Upper lobe of left lung (tissue), 4 donors: Measurements from ENCODE around the gene FUT4.

Source experiments
- CTCF ChIP-seq, 6 experiments: fragments of 450-650 bp in 4 of 6; fragments of 200-600 bp in 2 of 6; sonication (generic) in 2 of 6; IDR thresholded peaks; one replicate each; pipeline ENCODE4 v1.5.1; 2016 to 2019; ENCODE audit warnings: antibody characterized with exemption in 6 of 6
- POLR2AphosphoS5 ChIP-seq, 2 donors: sonication (generic); formaldehyde crosslinking; IDR thresholded peaks; one replicate each; pipeline ENCODE4 v1.5.1; 2017; ENCODE audit warnings: antibody characterized with exemption in 2 of 2

- TF ChIP-seq POLR2AphosphoS5 (IDR thresholded peaks at IDR 0.05) (no peak), CTCF (IDR thresholded peaks at IDR 0.05) (no peak)
Measured at GRCh38 chr11:94533696-94534630, 9.8 kb upstream of the FUT4 start.
